ENCODE results near the gene GALNTL6. TPM values are rescaled to one million over a fixed set of nuclear protein-coding genes. Genes with fewer than 3 reads are reported as not detected.

Gene GALNTL6
- polyA plus RNA-seq, 1 donor from 2014 or later: 14.9 TPM

DNA sequence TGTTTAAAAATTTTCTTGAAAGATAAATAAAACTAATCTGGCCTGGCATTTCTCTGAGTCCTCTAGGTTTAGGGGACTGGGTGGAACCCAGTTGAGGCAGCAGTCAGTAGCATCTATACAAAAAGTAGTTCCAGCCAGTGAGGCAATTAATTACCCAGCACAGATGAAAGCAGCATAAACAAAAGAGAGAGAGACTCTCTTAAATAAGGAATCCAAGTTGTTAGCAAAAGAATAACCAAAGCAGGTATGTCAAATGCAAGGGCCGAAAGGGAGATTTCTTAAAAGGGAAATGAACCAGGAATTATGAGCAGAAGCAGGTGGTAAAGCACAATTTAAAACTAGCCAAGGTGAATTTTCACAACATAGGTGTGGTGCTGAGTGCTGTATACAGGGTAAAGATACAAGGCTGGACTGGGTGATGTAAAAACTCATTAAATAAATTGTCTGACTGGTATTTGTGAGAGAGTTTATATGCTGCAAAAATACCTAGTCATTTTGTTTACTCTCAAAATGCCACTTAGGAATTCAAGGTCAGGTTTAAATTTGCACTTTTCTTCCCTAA is 1260.8 kb downstream of the GALNTL6 start:
- Histone ChIP-seq H3K4me2 (ENCODE audit: low read length) (peak overlapping the region; percentile 19), H3K4me3 (ENCODE audit: low read length) (no peak overlapping the region), H3K36me3 (ENCODE audit: insufficient read depth, low read length) (no peaks in the 10 kb centered on the region)

GRCh38 chr4:173074501-173074946 is 1261.3 kb downstream of the GALNTL6 start:
- H3K27me3 ChIP-seq (ENCODE audit: insufficient read depth, low read depth, low read length): no peaks in the 10 kb centered on the region
- H3K4me3 ChIP-seq (ENCODE audit: low read length): no peak overlapping the region
- no peaks in the 10 kb centered on the region for H3F3A ChIP-seq (ENCODE audit: insufficient read depth, low read length, poor library complexity, severe bottlenecking)
- H2AFZ ChIP-seq (ENCODE audit: low read depth, low read length): no peak overlapping the region
- peak overlapping the region; percentile 16 for H3K9ac ChIP-seq (ENCODE audit: low read length)
- H3K36me3 ChIP-seq (ENCODE audit: insufficient read depth, low read length): no peaks in the 10 kb centered on the region
- H3K79me2 ChIP-seq (replicated peaks; ENCODE audit: insufficient read depth, low read length): no peaks in the 10 kb centered on the region
- H3K27ac ChIP-seq (ENCODE audit: low read length): peak overlapping the region; percentile 47
- no peaks in the 10 kb centered on the region for H4K20me1 ChIP-seq (ENCODE audit: insufficient read depth)
- no peaks in the 10 kb centered on the region for H3K9me2 ChIP-seq (ENCODE audit: insufficient read depth, low read length)
- no peaks in the 10 kb centered on the region for H3K9me3 ChIP-seq (ENCODE audit: low read length)
- H3K4me2 ChIP-seq (ENCODE audit: low read length): peak overlapping the region; percentile 19
- TF ChIP-seq, protein P1, sequence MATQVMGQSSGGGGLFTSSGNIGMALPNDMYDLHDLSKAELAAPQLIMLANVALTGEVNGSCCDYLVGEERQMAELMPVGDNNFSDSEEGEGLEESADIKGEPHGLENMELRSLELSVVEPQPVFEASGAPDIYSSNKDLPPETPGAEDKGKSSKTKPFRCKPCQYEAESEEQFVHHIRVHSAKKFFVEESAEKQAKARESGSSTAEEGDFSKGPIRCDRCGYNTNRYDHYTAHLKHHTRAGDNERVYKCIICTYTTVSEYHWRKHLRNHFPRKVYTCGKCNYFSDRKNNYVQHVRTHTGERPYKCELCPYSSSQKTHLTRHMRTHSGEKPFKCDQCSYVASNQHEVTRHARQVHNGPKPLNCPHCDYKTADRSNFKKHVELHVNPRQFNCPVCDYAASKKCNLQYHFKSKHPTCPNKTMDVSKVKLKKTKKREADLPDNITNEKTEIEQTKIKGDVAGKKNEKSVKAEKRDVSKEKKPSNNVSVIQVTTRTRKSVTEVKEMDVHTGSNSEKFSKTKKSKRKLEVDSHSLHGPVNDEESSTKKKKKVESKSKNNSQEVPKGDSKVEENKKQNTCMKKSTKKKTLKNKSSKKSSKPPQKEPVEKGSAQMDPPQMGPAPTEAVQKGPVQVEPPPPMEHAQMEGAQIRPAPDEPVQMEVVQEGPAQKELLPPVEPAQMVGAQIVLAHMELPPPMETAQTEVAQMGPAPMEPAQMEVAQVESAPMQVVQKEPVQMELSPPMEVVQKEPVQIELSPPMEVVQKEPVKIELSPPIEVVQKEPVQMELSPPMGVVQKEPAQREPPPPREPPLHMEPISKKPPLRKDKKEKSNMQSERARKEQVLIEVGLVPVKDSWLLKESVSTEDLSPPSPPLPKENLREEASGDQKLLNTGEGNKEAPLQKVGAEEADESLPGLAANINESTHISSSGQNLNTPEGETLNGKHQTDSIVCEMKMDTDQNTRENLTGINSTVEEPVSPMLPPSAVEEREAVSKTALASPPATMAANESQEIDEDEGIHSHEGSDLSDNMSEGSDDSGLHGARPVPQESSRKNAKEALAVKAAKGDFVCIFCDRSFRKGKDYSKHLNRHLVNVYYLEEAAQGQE (IDR thresholded peaks at IDR 0.05; ENCODE audit: borderline replicate concordance): no peak
- TF ChIP-seq MXI1 (conservative IDR thresholded peaks at IDR 0.05; ENCODE audit: poor library complexity, severe bottlenecking): peak; percentile 70

More for the DNA sequence above, 1260.8 kb downstream of the GALNTL6 start:
- no peaks in the 10 kb centered on the region for H3K27me3 ChIP-seq (ENCODE audit: insufficient read depth, low read depth, low read length)
- no peaks in the 10 kb centered on the region for H4K20me1 ChIP-seq (ENCODE audit: insufficient read depth)
- peak overlapping the region; percentile 15 for H3K27ac ChIP-seq (ENCODE audit: low read length)
- no peak for TF ChIP-seq MXI1 (conservative IDR thresholded peaks at IDR 0.05; ENCODE audit: poor library complexity, severe bottlenecking)
- no peak for TF ChIP-seq EZH2 (IDR thresholded peaks at IDR 0.05; ENCODE audit: borderline replicate concordance, insufficient read depth, low read length, poor library complexity, severe bottlenecking)
- TF ChIP-seq EP300 (conservative IDR thresholded peaks at IDR 0.05; ENCODE audit: poor library complexity, severe bottlenecking): no peak
- H3K9me2 ChIP-seq (ENCODE audit: insufficient read depth, low read length): no peaks in the 10 kb centered on the region
- no peaks in the 10 kb centered on the region for H3F3A ChIP-seq (ENCODE audit: insufficient read depth, low read length, poor library complexity, severe bottlenecking)
- no peaks in the 10 kb centered on the region for H3K79me2 ChIP-seq (replicated peaks; ENCODE audit: insufficient read depth, low read length)
- peak overlapping the region; percentile 16 for H3K9ac ChIP-seq (ENCODE audit: low read length)
- no peak overlapping the region for H2AFZ ChIP-seq (ENCODE audit: low read depth, low read length)
- no peaks in the 10 kb centered on the region for H3K9me3 ChIP-seq (ENCODE audit: low read length)

GRCh38 chr4:173076903-173077634 is 1263.9 kb downstream of the GALNTL6 start:
- H3K27ac ChIP-seq (ENCODE audit: low read length): no peak overlapping the region
- no peaks in the 10 kb centered on the region for H3F3A ChIP-seq (ENCODE audit: insufficient read depth, low read length, poor library complexity, severe bottlenecking)
- H3K27me3 ChIP-seq (ENCODE audit: insufficient read depth, low read depth, low read length): no peaks in the 10 kb centered on the region
- no peak for TF ChIP-seq TAF1 (IDR thresholded peaks at IDR 0.05; ENCODE audit: low read depth)
- TF ChIP-seq, protein P1 (IDR thresholded peaks at IDR 0.05; ENCODE audit: borderline replicate concordance): no peak
- TF ChIP-seq RAD21 (conservative IDR thresholded peaks at IDR 0.05): no peak
- TF ChIP-seq EP300 (conservative IDR thresholded peaks at IDR 0.05; ENCODE audit: poor library complexity, severe bottlenecking): no peak
- no peak for TF ChIP-seq EZH2 (IDR thresholded peaks at IDR 0.05; ENCODE audit: borderline replicate concordance, insufficient read depth, low read length, poor library complexity, severe bottlenecking)
- no peak for TF ChIP-seq CTCF (IDR thresholded peaks at IDR 0.05; ENCODE audit: poor library complexity, severe bottlenecking)
- no peak for TF ChIP-seq POLR2AphosphoS5 (IDR thresholded peaks at IDR 0.05)
- TF ChIP-seq MXI1 (conservative IDR thresholded peaks at IDR 0.05; ENCODE audit: poor library complexity, severe bottlenecking): no peak
- TF ChIP-seq SMC3 (conservative IDR thresholded peaks at IDR 0.05; ENCODE audit: poor library complexity): no peak
- no peak overlapping the region for H2AFZ ChIP-seq (ENCODE audit: low read depth, low read length)
- no peak overlapping the region for H3K4me2 ChIP-seq (ENCODE audit: low read length)
- H4K20me1 ChIP-seq (ENCODE audit: insufficient read depth): no peaks in the 10 kb centered on the region
- no peaks in the 10 kb centered on the region for H3K36me3 ChIP-seq (ENCODE audit: insufficient read depth, low read length)
- no peaks in the 10 kb centered on the region for H3K9me2 ChIP-seq (ENCODE audit: insufficient read depth, low read length)
- no peaks in the 10 kb centered on the region for H3K9me3 ChIP-seq (ENCODE audit: low read length)
- no peak overlapping the region for H3K9ac ChIP-seq (ENCODE audit: low read length)
- H3K79me2 ChIP-seq (replicated peaks; ENCODE audit: insufficient read depth, low read length): no peaks in the 10 kb centered on the region
- no peak overlapping the region for H3K4me3 ChIP-seq (ENCODE audit: low read length)
